ENCODE results near the gene IFNA7. TPM values are rescaled to one million over a fixed set of nuclear protein-coding genes. Genes with fewer than 3 reads are reported as not detected.
"Not testable (repeated sequence)": the region's sequence is repeated elsewhere in the genome, so short reads cannot be mapped to it uniquely, and the experiment has no call there.

IFNA7 gene
- total RNA-seq, 1 experiment from 2014 or later = not detected

- CTCF ChIA-PET = no interaction called here
- no peak for DNase-seq (ENCODE audit: low spot score)
- H3K36me3 Mint-ChIP-seq = no peaks in the 10 kb centered on the region
Measured at GRCh38 chr9:21171351-21171750, 30.7 kb downstream of the IFNA7 start.

GRCh38 chr9:21166560-21166959, 35.4 kb downstream of the IFNA7 start, which contains the start of gene IFNA21:
TSS of gene IFNA21 (minus strand) at chr9:21166660. CDS start at chr9:21166612, 48 bp downstream.
- H3K9me3 Mint-ChIP-seq; H3K27me3 Mint-ChIP-seq (ENCODE audit: low read depth); CTCF ChIA-PET; POLR2A ChIA-PET; H3K36me3 Mint-ChIP-seq; ATAC-seq; DNase-seq (ENCODE audit: low spot score); H3K27ac Mint-ChIP-seq; H3K4me1 Mint-ChIP-seq; H3K4me3 Mint-ChIP-seq: not testable (repeated sequence)

More at GRCh38 chr9:21171351-21171750, 30.7 kb downstream of the IFNA7 start:
- POLR2A ChIA-PET = no interaction called here
- no peaks in the 10 kb centered on the region for H3K9me3 Mint-ChIP-seq
- no peak for ATAC-seq
- no peak for TF ChIP-seq SMAD4 (CRISPR knock-in tag; IDR thresholded peaks at IDR 0.05)
- TF ChIP-seq ATF3 (CRISPR knock-in tag; conservative IDR thresholded peaks at IDR 0.05) = no peak
- TF ChIP-seq FOXK1 (CRISPR knock-in tag; IDR thresholded peaks at IDR 0.05) = no peak
- no peak for TF ChIP-seq NFE2L1 (CRISPR knock-in tag; IDR thresholded peaks at IDR 0.05)
- H3K27ac Mint-ChIP-seq = no peak overlapping the region
- no peaks in the 10 kb centered on the region for H3K4me1 Mint-ChIP-seq
- peaks cover 8% of the 10 kb centered on the region for H3K27me3 Mint-ChIP-seq (ENCODE audit: low read depth)
- H3K4me3 Mint-ChIP-seq = no peak overlapping the region

- Mint-ChIP-seq H3K4me1 (no peaks in the 10 kb centered on the region), H3K36me3 (no peaks in the 10 kb centered on the region), H3K4me3 (no peak overlapping the region), H3K9me3 (peaks cover 5% of the 10 kb centered on the region; the same call in 1 of the 2 replicates), H3K27ac (no peak overlapping the region), H3K27me3 (ENCODE audit: low read depth) (no peaks in the 10 kb centered on the region; the same call in none of the 2 replicates)
- TF ChIP-seq GRHL2 (CRISPR knock-in tag; IDR thresholded peaks at IDR 0.05; ENCODE audit: insufficient replicate concordance, severe bottlenecking) (no peak), HMGA2 (CRISPR knock-in tag; IDR thresholded peaks at IDR 0.05) (peak; percentile 90), ZNF671 (CRISPR knock-in tag; IDR thresholded peaks at IDR 0.05) (no peak)
- ATAC-seq = no peak
- ChIA-PET CTCF (no interaction called here), POLR2A (no interaction called here)
- DNase-seq (ENCODE audit: low spot score) = no peak
Measured at GRCh38 chr9:21165516-21165915, 36.5 kb downstream of the IFNA7 start.

GRCh38 chr9:21160178-21160577, 41.8 kb downstream of the IFNA7 start:
- Mint-ChIP-seq H3K27ac (no peak overlapping the region), H3K36me3 (no peaks in the 10 kb centered on the region), H3K4me1 (no peaks in the 10 kb centered on the region), H3K27me3 (ENCODE audit: low read depth) (no peaks in the 10 kb centered on the region), H3K4me3 (no peak overlapping the region), H3K9me3 (peaks cover 5% of the 10 kb centered on the region; the same call in 1 of the 2 replicates)
- ChIA-PET CTCF (interaction anchor here (1.2 kb wide), 1 partner anchor 23 kb away, joined by 3 read pairs; no protein-coding TSS in a partner anchor), POLR2A (no interaction called here)
- DNase-seq (ENCODE audit: low spot score) (no peak), ATAC-seq (no peak)
- TF ChIP-seq NR3C1 (CRISPR knock-in tag; conservative IDR thresholded peaks at IDR 0.05; ENCODE audit: low read depth) (no peak), ZNF232 (CRISPR knock-in tag; IDR thresholded peaks at IDR 0.05) (no peak), ZNF423 (CRISPR knock-in tag; IDR thresholded peaks at IDR 0.05) (no peak), ZNF138 (CRISPR knock-in tag; conservative IDR thresholded peaks at IDR 0.05) (no peak), FOXP1 (CRISPR knock-in tag; IDR thresholded peaks at IDR 0.05; ENCODE audit: borderline replicate concordance) (no peak), ZNF317 (CRISPR knock-in tag; IDR thresholded peaks at IDR 0.05; ENCODE audit: borderline replicate concordance, low read depth) (no peak), ATF2 (CRISPR knock-in tag; IDR thresholded peaks at IDR 0.05; ENCODE audit: borderline replicate concordance, low read depth) (no peak), ZNF425 (CRISPR knock-in tag; conservative IDR thresholded peaks at IDR 0.05) (no peak), ATF1 (CRISPR knock-in tag; IDR thresholded peaks at IDR 0.05) (no peak), SMAD4 (CRISPR knock-in tag; IDR thresholded peaks at IDR 0.05) (no peak), ZBTB43 (CRISPR knock-in tag; IDR thresholded peaks at IDR 0.05) (no peak), GABPB1 (CRISPR knock-in tag; IDR thresholded peaks at IDR 0.05) (no peak), IRF1 (CRISPR knock-in tag; IDR thresholded peaks at IDR 0.05) (no peak), USF1 (CRISPR knock-in tag; IDR thresholded peaks at IDR 0.05) (no peak), ZNF416 (CRISPR knock-in tag; IDR thresholded peaks at IDR 0.05) (no peak), OVOL2 (CRISPR knock-in tag; IDR thresholded peaks at IDR 0.05; ENCODE audit: borderline replicate concordance) (no peak), CREB1 (CRISPR knock-in tag; IDR thresholded peaks at IDR 0.05) (no peak)
